ENCODE measurements around the gene SPOCK2. TPM values are rescaled to one million over a fixed set of nuclear protein-coding genes. Genes with fewer than 3 reads are reported as not detected.
A peak's percentile ranks its signal among the peaks of the same experiment; 100 is the strongest.
"Not testable (repeated sequence)": the region's sequence is repeated elsewhere in the genome, so short reads cannot be mapped to it uniquely, and the experiment has no call there.

The SPOCK2 gene
- total and polyA plus RNA-seq, 9 donors: 1.4 to 77.7 (median 8.7) TPM

DNA sequence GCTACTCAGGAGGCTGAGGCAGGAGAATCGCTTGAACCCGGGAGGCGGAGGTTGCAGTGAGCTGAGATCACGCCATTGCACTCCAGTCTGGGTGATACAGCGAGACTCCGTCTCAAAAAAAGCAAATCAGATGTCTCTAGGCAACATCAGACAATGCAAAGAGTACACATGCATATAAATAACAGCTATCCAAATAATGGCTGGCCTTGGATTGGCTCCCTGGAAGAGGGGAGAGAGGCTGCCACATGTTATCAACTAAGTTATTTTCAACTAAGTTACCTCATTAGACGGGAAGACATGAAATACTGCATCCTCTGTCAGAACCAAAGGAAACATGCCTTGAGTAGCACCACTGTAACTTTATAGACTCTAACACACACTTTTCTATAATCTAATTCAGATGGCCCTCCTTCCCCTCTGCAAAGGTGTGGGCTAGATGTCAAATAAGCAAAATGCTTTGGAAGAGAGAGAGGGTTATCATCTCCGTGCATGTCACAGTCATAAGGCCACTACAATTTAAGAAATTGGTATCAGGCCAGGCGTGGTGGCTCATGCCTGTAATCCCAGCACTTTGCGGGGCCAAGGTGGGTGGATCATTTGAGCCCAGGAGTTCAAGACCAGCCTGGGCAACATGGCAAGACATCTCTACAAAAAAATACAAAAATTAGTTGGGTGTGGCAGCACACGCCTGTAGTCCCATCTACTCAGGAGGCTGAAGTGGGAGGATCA is 22.5 kb upstream of the SPOCK2 start:
- intact Hi-C loops (cut with DNase I): no loop called here
- 83 to 87% (median 86%) methylated on average over 11 of the region's 11 CpGs for WGBS, 3 donors
- no peak for DNase-seq

DNA sequence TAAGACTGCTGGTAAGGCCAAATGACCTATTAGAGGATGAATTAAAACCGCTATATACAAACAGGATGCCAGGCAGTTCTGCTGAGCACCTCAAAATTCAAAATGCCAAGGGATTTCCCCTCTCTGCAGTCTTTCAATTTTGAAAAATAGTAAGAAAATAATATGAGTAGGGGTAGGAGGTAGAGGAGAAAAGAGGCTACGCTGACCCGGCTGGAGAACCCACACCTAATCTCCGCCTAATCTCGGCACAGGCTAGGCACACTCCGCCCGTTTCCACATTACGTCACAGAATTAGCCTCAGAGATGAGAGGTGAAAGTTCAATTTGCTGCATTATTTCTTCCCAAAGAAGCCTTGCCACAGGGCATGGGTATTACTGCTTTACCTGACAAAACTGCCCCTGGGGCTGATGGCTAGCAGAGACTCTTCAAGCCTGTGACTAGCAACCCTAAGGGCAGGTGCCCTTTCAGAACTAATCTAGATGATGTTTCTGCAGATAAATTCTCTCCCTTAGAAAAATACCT is 21.3 kb upstream of the SPOCK2 start:
- Histone ChIP-seq H3K4me3 (no peak overlapping the region), H3K27ac (no peak overlapping the region), H3K36me3 (no peaks in the 10 kb centered on the region), H3K9me3 (no peaks in the 10 kb centered on the region), H3K4me1 (ENCODE audit: insufficient read depth) (peaks cover 11% of the 10 kb centered on the region), H3K27me3 (no peaks in the 10 kb centered on the region)
- 88 to 92% (median 92%) methylated on average over 8 of the region's 8 CpGs for WGBS, 3 donors
- intact Hi-C loops (cut with DNase I): no loop called here
- DNase-seq: no peak
- TF ChIP-seq, protein P1, sequence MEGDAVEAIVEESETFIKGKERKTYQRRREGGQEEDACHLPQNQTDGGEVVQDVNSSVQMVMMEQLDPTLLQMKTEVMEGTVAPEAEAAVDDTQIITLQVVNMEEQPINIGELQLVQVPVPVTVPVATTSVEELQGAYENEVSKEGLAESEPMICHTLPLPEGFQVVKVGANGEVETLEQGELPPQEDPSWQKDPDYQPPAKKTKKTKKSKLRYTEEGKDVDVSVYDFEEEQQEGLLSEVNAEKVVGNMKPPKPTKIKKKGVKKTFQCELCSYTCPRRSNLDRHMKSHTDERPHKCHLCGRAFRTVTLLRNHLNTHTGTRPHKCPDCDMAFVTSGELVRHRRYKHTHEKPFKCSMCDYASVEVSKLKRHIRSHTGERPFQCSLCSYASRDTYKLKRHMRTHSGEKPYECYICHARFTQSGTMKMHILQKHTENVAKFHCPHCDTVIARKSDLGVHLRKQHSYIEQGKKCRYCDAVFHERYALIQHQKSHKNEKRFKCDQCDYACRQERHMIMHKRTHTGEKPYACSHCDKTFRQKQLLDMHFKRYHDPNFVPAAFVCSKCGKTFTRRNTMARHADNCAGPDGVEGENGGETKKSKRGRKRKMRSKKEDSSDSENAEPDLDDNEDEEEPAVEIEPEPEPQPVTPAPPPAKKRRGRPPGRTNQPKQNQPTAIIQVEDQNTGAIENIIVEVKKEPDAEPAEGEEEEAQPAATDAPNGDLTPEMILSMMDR (IDR thresholded peaks at IDR 0.05): no peak
- TF ChIP-seq POLR2A (IDR thresholded peaks at IDR 0.05) (no peak), EP300 (IDR thresholded peaks at IDR 0.05) (no peak)

More for the DNA sequence above, 22.5 kb upstream of the SPOCK2 start:
- Histone ChIP-seq H3K27me3 (no peaks in the 10 kb centered on the region), H3K27ac (no peak overlapping the region), H3K4me3 (no peak overlapping the region), H3K9me3 (no peaks in the 10 kb centered on the region), H3K4me1 (ENCODE audit: insufficient read depth) (peaks cover 12% of the 10 kb centered on the region), H3K36me3 (no peaks in the 10 kb centered on the region)
- no peak for TF ChIP-seq EP300 (IDR thresholded peaks at IDR 0.05)
- no peak for TF ChIP-seq POLR2A (IDR thresholded peaks at IDR 0.05)
- TF ChIP-seq, protein P1 (IDR thresholded peaks at IDR 0.05): no peak

DNA sequence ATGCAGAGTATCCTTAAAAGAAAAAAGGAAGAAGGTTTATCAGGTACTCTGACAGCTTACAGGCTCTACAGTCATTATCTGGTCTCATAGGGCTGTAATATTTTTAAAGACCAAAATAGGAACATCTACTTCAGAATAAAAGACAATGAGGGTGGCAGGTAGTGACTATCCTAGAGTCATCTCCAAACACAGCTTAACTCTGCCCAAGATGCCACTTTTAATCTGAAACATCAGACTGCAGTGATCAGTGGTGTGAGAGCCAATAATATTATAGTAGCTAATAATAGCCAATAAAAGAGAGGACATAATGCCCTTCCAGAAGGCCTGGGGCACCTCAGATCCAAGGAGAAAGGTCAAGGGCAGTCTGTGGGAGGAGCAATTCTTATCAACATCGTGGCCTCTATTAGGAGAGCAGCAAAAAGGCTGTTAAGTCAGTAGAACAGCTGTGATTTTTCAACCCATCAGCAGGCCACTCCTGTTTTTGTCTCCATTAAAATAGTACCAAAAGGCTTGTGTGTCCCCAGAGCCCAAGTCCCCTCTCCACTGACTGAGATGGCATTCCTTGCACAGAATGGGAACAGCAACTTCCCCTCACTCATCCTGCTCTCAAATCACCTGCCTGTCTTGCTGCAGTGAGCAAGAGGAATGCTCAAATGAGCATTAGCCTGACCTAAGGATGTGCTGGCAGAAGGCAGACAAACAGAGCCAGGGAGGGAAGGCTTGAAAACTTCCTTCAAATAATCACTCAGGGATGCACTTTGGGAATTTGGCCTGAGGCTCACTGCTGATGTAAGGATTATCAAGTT is 20.7 kb upstream of the SPOCK2 start:
- Histone ChIP-seq H3K4me1 (ENCODE audit: insufficient read depth) (peaks cover 11% of the 10 kb centered on the region), H3K9me3 (no peaks in the 10 kb centered on the region), H3K27ac (peak overlapping the region in 1 of 2 donors; percentile 46), H3K36me3 (no peaks in the 10 kb centered on the region), H3K27me3 (no peaks in the 10 kb centered on the region), H3K4me3 (no peak overlapping the region)
- intact Hi-C loops (cut with DNase I): no loop called here
- DNase-seq: no peak
- 4 to 23% (median 6%) methylated on average over 1 of the region's 1 CpG for WGBS, 3 donors
- TF ChIP-seq, protein P1 (IDR thresholded peaks at IDR 0.05): no peak
- TF ChIP-seq POLR2A (IDR thresholded peaks at IDR 0.05) (no peak), EP300 (IDR thresholded peaks at IDR 0.05) (no peak)

DNA sequence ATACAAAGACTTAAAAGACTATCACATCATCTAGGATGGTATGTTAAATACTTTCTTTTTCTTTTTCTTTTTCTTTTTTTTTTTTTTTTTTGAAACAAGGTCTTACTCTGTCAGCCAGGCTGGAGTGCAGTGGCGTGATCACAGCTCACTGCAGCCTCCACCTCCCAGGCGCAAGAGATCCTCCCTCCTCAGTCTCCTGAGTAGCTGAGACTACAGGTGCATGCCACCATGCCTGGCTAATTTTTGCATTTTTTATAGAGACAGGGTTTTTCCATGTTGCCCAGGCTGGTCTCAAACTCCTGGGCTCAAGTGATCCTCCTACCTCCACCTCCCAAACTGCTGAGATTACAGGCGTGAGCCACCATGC is 19.6 kb upstream of the SPOCK2 start:
- intact Hi-C loops (cut with DNase I); H3K27me3 ChIP-seq; H3K36me3 ChIP-seq; H3K4me3 ChIP-seq; H3K9me3 ChIP-seq; DNase-seq; H3K27ac ChIP-seq: not testable (repeated sequence)
- peaks cover 11% of the 10 kb centered on the region for H3K4me1 ChIP-seq (ENCODE audit: insufficient read depth)
- 94 to 98% (median 96%) methylated on average over 3 of the region's 3 CpGs for WGBS, 3 donors
